IPS-20b (cell line): Measurements from ENCODE around the gene CFAP251.

Experiments
- H3K27ac ChIP-seq: one replicate; pipeline ENCODE4 v1.5.1; 2013; ENCODE audit warnings: low read length
- H3K27me3 ChIP-seq: 2 replicates; pipeline ENCODE4 v1.6.1; 2013; ENCODE audit warnings: mild to moderate bottlenecking, low read length, inconsistent platforms; ENCODE audit not compliant: insufficient read depth
- H3K36me3 ChIP-seq: 2 replicates; pipeline ENCODE4 v1.6.1; 2013; ENCODE audit warnings: low read depth, mild to moderate bottlenecking, inconsistent platforms, low read length, moderate library complexity; ENCODE audit not compliant: insufficient read depth
- H3K4me1 ChIP-seq: 2 replicates; pipeline ENCODE4 v1.6.1; 2013; ENCODE audit warnings: mild to moderate bottlenecking, control low read depth, inconsistent platforms, low read length, moderate library complexity; ENCODE audit not compliant: insufficient read depth
- H3K4me3 ChIP-seq: 2 replicates; pipeline ENCODE4 v1.5.1; 2013; ENCODE audit warnings: mild to moderate bottlenecking, low read length, inconsistent platforms
- H3K9ac ChIP-seq: 2 replicates; pipeline ENCODE4 v1.6.1; 2013; ENCODE audit warnings: low read depth, mild to moderate bottlenecking, inconsistent platforms, low read length, moderate library complexity
- H3K9me3 ChIP-seq: 2 replicates; pipeline ENCODE4 v1.6.1; 2013; ENCODE audit warnings: mild to moderate bottlenecking, low read depth, low read length, inconsistent platforms; ENCODE audit not compliant: insufficient read depth

Gene CFAP251

GRCh38 chr12:121932914-121933521, 14.6 kb downstream of the CFAP251 start:
- peak overlapping the region; percentile 42; the same call in 1 of the 2 replicates for H3K9ac ChIP-seq
- no peak overlapping the region for H3K27ac ChIP-seq
- H3K36me3 ChIP-seq = no peaks in the 10 kb centered on the region

GRCh38 chr12:121933522-121934308, 15.3 kb downstream of the CFAP251 start:
- Histone ChIP-seq H3K4me3 (no peak overlapping the region), H3K4me1 (peaks cover 3% of the 10 kb centered on the region; the same call in 1 of the 2 replicates), H3K27me3 (no peaks in the 10 kb centered on the region), H3K9me3 (no peaks in the 10 kb centered on the region), H3K36me3 (no peaks in the 10 kb centered on the region), H3K27ac (no peak overlapping the region), H3K9ac (peak overlapping the region; percentile 42; the same call in 1 of the 2 replicates)

More at GRCh38 chr12:121932914-121933521, 14.6 kb downstream of the CFAP251 start:
- H3K4me1 ChIP-seq = peaks cover 3% of the 10 kb centered on the region; the same call in 1 of the 2 replicates
- H3K27me3 ChIP-seq = no peaks in the 10 kb centered on the region
- no peaks in the 10 kb centered on the region for H3K9me3 ChIP-seq
- no peak overlapping the region for H3K4me3 ChIP-seq

- no peak overlapping the region for H3K9ac ChIP-seq
These were observed 15.9 kb downstream of the CFAP251 start for GRCh38 chr12:121934309-121934664.

GRCh38 chr12:121937654-121938053, 19.3 kb downstream of the CFAP251 start:
- no peak overlapping the region for H3K27ac ChIP-seq
- no peak overlapping the region for H3K4me3 ChIP-seq
- H3K9ac ChIP-seq = no peak overlapping the region
- H3K4me1 ChIP-seq = peaks cover 7% of the 10 kb centered on the region
- no peaks in the 10 kb centered on the region for H3K9me3 ChIP-seq
- H3K27me3 ChIP-seq = no peaks in the 10 kb centered on the region
- H3K36me3 ChIP-seq = no peaks in the 10 kb centered on the region

More at GRCh38 chr12:121934309-121934664, 15.9 kb downstream of the CFAP251 start:
- Histone ChIP-seq H3K27ac (no peak overlapping the region), H3K27me3 (no peaks in the 10 kb centered on the region), H3K36me3 (no peaks in the 10 kb centered on the region), H3K4me1 (peaks cover 3% of the 10 kb centered on the region; the same call in 1 of the 2 replicates), H3K9me3 (no peaks in the 10 kb centered on the region), H3K4me3 (no peak overlapping the region)

GRCh38 chr12:121939186-121939585, 20.8 kb downstream of the CFAP251 start:
- no peak overlapping the region for H3K4me3 ChIP-seq
- no peak overlapping the region for H3K27ac ChIP-seq
- H3K9ac ChIP-seq = no peak overlapping the region
- H3K36me3 ChIP-seq = no peaks in the 10 kb centered on the region
- peaks cover 4% of the 10 kb centered on the region for H3K4me1 ChIP-seq
- H3K9me3 ChIP-seq = no peaks in the 10 kb centered on the region
- no peaks in the 10 kb centered on the region for H3K27me3 ChIP-seq

GRCh38 chr12:121939992-121940766, 21.8 kb downstream of the CFAP251 start:
- H3K4me3 ChIP-seq = no peak overlapping the region
- no peak overlapping the region for H3K27ac ChIP-seq
- no peak overlapping the region for H3K9ac ChIP-seq
- no peaks in the 10 kb centered on the region for H3K36me3 ChIP-seq
- no peaks in the 10 kb centered on the region for H3K27me3 ChIP-seq
- no peaks in the 10 kb centered on the region for H3K9me3 ChIP-seq
- peaks cover 4% of the 10 kb centered on the region; the same call in 1 of the 2 replicates for H3K4me1 ChIP-seq

GRCh38 chr12:121942145-121942718, 23.8 kb downstream of the CFAP251 start:
- no peak overlapping the region for H3K4me3 ChIP-seq
- no peaks in the 10 kb centered on the region for H3K9me3 ChIP-seq
- H3K27ac ChIP-seq = no peak overlapping the region
- peaks cover 4% of the 10 kb centered on the region; the same call in 1 of the 2 replicates for H3K4me1 ChIP-seq
- H3K36me3 ChIP-seq = no peaks in the 10 kb centered on the region
- no peaks in the 10 kb centered on the region for H3K27me3 ChIP-seq
- no peak overlapping the region for H3K9ac ChIP-seq

GRCh38 chr12:121943926-121944325, 25.5 kb downstream of the CFAP251 start:
- Histone ChIP-seq H3K9ac (no peak overlapping the region), H3K27me3 (no peaks in the 10 kb centered on the region), H3K4me3 (no peak overlapping the region), H3K36me3 (no peaks in the 10 kb centered on the region), H3K4me1 (peaks cover 4% of the 10 kb centered on the region; the same call in 1 of the 2 replicates), H3K27ac (no peak overlapping the region), H3K9me3 (no peaks in the 10 kb centered on the region)

- no peak overlapping the region for H3K4me3 ChIP-seq
- no peak overlapping the region for H3K27ac ChIP-seq
- no peaks in the 10 kb centered on the region for H3K27me3 ChIP-seq
- H3K36me3 ChIP-seq = no peaks in the 10 kb centered on the region
- no peaks in the 10 kb centered on the region for H3K4me1 ChIP-seq
- no peaks in the 10 kb centered on the region for H3K9me3 ChIP-seq
- no peak overlapping the region for H3K9ac ChIP-seq
These were observed 28.1 kb downstream of the CFAP251 start for GRCh38 chr12:121946313-121947025.

- H3K27me3 ChIP-seq = no peaks in the 10 kb centered on the region
- H3K4me3 ChIP-seq = no peak overlapping the region
- no peak overlapping the region for H3K9ac ChIP-seq
- no peaks in the 10 kb centered on the region for H3K9me3 ChIP-seq
- no peak overlapping the region for H3K27ac ChIP-seq
- no peaks in the 10 kb centered on the region for H3K36me3 ChIP-seq
- H3K4me1 ChIP-seq = no peaks in the 10 kb centered on the region
These were observed 29.6 kb downstream of the CFAP251 start for GRCh38 chr12:121947981-121948380.
